ENCODE results near the gene EXOC6B.
"Not testable (repeated sequence)": the region's sequence is repeated elsewhere in the genome, so short reads cannot be mapped to it uniquely, and the experiment has no call there.

The EXOC6B gene

DNA sequence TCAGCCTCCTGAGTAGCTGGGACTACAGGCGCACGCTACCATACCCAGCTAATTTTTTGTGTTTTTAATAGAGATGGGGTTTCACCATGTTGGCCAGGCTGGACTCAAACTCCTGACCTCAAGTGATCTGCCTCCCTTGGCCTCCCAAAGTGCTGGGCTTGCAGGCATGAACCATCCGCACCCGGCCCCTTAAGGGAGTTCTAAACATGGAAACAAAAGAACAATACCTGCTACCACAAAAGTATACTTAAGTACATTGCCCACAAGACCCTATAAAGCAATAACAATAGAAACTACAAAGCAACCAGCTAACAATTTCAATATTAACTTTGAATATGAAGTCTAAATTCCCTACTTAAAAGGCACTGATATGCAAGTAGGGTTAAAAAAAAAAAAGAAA, 242.0 kb downstream of the EXOC6B start:
- not testable (repeated sequence) for DNase-seq

DNA sequence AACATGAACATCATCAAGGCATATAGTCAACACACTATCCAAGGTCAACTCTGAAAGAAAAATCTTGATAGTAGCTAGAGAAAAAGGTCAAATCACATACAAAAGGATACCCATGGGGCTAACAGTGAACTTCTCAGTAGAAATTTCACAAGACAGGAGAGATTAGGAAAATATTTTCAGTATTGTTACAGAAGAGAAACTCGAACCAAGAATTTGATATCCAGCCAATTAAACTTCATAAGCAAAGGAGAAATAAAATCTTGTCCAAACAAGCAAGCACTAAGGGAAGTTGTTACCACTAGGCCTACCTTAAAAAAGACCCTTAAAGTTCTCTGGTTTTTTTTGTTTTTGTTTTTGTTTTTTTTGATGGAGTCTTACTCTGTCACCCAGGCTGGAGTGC, 242.5 kb downstream of the EXOC6B start:
- no peak for DNase-seq

DNA sequence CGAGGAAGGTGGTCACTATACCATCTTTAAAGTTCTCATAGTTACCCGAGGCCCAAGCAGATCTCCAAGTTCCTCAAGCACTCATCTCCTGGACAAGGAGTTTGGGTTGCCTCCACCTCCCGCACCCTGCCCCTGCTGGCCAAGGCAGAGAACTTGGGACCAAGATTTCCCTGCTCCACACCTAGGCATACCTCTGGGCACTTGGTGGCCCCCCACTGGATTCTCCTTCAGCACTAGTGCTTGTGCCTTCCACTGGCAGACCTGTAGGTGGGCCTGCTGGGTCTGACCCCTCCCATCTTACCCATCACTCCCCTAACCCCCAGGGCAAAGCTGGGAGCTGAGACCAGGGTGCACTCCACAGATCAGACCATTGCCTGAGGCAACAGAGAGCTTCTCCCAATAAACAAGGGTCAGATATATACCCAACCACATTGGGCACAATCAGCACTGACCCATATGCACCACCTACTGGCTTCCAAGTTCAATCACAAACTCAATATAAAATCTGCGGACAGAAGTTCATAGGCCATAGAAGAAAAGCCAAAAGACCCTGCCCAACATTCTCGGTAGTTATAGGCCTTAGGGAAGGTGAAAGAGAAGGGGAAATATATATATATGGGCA, 244.2 kb downstream of the EXOC6B start:
- no peak for DNase-seq

DNA sequence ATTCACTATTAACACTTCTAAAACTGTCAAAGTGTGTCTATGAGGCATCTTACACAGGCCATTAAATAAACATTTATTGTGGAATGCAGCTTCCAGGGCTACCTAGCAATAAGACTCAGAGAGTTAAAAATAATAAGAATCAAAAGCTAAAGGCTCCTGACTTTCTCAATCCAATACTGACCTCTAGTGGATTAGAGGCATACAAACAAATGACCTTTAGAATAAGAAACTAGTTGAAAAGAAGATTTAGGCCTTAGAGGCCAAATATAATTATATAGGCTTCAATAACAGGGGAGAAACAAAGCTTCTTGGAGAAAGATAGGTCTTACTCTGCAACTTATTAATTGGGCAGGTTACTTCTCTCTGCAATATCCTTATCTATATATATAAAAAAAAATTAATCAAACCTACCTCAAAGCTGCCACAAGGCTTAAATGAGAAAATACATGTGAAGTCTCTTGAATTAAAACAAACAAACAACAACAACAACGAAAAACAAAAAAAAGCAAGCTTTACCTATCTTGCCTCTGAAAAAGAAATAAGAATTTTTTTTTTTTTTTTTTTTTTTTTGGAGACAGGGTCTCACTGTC, 246.1 kb downstream of the EXOC6B start:
- DNase-seq = peak; percentile 42

DNA sequence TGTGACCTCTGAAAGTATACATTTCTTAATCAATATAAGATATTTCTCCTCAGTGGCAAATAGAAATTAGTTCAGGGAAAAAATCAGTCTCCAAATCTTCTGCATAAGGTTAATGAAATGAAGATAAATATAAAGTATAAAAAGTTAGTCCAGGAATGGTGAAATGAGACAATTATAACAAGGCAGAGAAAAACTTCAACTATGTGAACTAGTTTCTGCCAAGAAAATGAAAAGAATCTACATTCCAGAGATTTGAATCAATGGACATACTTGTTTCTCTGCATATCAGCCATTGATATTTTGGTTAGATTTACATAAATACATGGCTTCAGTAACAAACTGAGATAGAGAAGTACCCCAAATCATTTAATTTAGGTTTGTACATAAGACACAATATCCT, 249.0 kb downstream of the EXOC6B start:
- no peak for DNase-seq

DNA sequence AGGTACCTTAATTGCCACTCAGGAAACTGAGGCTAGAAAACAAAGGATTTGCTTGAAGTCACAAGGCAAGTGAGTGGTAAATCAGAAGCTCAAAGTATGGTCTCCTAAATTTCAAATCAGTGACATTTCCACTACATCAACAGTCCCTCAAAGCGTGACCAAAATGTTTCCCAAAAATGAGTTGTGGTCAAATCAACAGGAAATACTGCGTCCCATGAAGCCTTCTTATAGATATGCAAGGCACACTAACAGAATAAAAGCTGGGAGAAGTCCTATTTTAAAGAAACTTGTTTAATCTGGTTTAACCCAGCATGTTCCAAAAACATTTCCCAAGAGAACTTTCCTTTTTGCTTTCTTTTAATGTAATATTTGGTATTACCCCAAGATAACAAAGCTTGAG, 249.4 kb downstream of the EXOC6B start:
- DNase-seq = no peak

DNA sequence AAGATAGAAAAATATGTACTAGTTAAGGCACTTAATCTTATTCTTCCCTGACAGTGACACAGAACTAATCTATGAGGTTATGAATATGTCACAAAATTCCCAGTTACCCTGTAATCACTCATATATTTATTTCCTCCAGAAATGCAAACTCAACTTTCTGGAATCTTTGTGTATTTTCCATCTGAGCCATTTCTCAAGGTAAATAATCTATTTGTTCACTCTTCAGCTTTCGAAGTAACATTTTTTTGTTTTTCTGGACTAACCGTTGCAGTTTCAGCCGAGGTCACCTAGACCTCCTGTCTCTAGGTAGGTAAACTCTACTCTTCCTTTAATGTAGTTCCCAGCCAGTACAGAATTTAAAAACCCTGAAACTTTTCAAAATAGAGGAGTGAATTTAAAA, 250.9 kb downstream of the EXOC6B start:
- DNase-seq = no peak

DNA sequence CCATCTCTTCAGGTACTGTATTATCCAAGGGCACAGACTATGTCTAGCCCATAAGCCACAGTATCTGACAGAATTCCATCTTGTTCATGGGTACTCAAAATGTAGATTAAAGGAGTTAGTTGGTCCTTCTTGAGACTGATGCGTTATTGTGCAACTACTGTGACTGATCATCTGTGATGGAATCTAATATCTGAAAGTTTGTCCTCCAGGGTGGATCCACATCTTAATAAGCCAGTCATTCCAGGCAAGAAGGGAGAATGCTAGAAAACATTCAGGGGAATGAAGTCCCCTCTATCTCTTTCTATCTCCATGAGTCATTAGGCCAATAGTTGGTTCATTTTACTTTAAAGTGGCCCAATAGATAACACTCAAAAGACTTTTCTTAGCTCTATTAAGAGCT, 252.6 kb downstream of the EXOC6B start:
- no peak for DNase-seq

DNA sequence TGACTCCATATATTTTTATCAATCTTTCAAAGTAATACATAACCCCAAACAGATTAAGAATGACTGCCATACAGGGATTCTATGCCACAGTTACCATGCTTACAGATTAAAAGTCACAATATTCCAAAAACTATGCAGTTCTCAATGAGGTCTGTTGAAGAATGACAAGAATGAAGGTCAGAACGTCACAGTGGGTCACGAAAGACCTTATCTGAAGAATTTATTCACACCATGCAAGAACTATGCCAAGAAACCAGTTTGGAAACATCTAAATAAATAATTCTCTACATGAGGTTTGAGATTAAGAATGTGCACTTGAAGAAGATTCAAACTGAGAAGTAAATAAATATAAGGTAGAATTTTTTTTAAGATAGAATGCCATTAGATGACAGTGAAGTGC, 253.3 kb downstream of the EXOC6B start:
- no peak for DNase-seq

DNA sequence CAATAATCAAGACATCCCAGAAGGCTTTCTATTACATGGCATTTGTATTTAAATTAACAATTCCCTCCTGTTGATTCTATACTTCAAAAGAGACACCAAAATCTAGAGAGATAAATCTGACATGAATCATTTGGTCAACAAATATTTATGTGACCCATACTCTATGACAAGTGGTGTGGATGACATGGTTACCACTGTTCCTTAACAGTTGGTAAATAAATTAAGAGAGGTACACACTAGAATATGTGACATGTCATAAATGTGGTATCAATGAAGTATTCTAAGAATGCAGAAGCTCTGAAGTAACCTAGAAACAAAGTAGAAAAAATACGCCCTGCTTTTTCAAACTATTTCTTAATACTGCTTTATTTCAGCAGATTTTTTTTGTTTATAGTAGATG, 255.4 kb downstream of the EXOC6B start:
- no peak for DNase-seq

DNA sequence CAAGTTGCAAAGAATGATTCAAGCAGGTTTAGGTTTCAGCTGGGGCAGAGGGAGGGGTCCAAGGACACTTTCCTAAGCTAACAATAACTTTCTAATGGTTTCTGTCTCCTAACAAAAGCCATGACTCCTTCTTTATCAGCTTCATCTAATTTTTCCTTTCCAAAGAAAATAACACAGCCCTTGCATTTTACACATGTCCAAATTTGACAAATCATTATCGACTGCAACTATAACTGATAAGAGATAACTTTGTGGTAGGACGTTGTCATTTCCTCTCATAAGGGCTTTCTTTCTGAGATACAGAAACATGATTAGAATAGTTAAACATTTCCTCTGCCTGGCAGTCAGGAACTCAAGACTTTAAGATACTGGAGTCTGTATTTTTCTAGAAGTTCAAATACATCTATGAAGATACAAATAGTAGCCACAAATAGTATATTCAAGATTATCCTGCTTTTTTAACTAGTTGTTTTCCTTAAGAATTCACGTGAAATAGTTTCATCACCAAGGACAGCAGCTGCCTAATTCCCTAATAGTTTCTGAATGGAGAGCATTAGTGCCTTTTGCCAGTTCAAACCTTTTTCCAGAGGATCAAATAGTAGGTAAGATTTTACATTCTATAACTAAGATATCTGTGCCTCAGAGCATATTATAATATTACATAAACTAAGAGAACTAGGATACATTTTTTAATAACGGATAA, 263.2 kb downstream of the EXOC6B start:
- DNase-seq = no peak

DNA sequence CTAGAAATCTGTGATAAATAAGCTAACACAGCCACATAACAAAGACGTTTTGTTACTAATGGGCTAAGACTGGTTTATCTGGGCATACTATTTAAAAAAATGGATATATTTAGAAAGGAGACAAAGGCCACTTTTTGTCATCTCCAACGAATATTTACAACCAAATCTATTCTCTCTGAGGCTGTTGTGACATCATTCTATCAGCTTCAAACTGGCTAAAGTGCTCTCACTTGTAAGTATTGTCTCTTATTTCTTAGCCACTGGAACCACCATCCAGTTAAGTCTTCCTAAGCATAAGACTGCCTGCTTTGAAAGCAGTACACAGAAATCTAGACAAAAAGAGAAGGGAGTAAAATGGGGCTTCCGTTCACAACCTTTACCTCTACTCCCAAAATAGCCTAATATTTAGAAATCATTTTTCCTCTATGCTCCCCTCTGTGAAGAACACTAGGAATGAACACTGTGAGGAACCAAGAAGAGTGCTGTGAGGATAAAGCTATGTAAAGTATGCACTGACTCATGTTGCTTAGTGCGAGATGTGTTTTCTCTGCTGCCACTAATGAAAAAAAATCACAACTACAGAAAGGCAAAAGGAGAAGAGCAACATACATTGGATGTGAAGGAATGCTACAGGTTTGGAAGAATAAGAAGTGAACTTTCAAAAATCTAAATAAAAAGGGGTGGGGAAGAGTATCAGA, 264.1 kb downstream of the EXOC6B start:
- no peak for DNase-seq

DNA sequence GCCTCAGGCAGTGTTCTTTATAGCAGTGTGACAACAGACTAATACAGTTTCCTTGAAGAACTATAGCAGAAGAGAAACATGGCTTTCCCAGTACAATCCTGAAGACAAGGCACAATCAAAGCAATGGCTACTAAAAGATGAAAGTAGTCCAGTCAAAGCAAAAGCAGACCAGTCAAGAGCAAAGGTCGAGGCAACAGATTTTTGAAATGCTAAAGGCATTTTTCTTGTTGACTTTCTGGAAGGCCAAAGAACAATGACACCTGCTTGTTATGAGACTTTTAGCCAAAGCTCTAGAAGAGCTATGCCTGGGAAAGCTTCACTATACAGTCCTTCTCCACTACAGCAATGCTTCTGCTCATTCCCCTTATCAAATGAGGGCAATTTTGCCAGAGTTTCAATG, 269.9 kb downstream of the EXOC6B start:
- no peak for DNase-seq

DNA sequence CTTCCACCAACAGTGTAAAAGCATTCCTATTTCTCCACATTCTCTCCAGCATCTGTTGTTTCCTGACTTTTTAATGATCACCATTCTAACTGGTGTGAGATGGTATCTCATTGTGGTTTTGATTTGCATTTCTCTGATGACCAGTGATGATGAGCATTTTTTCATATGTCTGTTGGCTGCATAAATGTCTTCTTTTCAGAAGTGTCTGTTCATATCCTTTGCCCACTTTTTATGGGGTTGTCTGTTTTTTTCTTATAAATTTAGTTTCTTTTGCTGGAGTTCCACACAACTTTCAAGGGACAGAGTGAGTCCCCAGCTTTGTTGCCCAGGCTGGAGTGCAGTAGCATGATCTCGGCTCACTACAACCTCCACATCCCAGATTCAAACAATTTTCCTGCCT, 270.5 kb downstream of the EXOC6B start:
- DNase-seq = not testable (repeated sequence)

DNA sequence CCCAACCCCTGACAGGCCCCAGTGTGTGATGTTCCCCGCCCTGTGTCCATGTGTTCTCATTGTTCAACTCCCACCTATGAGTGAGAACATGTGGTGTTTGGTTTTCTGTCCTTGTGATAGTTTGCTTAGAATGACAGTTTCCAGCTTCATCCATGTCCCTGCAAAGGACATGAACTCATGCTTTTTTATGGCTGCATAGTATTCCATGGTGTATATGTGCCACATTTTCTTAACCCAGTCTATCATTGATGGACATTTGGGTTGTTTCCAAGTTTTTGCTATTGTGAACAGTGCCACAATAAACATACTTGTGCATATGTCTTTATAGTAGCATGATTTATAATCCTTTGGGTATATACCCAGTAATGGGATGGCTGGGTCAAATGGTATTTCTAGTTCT, 270.9 kb downstream of the EXOC6B start:
- DNase-seq = not testable (repeated sequence)

DNA sequence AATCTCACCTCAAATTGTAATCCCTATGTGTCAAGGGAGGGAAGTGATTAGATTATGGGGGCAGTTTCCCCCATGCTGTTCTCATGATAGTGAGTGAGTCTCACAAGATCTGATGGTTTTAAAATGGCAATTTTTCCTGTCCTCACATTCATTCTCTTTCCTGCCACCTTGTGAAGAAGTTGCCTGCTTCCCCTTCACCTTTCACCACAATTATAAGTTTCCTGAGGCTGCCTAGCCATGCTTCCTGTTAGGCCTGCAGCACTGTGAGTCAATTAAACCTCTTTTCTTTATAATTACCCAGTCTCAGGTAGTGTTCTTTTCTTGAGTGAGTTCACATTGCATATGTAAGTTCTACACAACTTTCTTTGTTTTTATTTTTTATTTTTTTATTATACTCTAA, 271.5 kb downstream of the EXOC6B start:
- no peak for DNase-seq

DNA sequence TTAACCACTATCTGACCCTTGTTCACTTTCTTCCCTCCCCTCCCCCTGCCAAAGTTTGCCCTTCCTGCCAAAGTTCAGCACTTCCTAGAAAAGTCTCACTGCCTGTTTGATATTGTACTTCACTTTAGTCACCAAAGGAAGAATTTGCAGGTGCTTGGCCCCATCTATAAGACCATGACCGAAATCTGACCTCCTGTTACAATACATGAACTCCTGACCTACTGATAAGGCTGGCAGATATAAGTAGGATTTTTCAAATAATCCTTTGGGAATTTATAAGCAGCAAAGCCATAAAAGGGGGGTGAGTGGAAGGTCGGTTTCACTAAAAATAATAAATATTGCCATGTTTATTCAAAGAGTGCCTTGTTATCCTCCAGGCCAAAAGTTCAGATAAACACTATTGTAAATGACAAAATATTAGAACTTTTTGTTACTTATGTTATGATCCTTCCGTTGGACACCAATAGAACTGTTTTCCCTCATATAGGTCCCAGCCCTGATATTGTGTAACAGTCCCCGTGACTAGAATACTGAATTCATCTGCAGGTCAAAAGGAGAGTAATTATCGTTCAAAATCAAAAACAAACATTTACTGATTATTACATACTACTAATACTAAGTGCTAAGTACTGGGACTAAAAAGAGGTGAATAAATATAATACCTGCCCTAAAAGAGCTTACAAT, 277.6 kb downstream of the EXOC6B start:
- DNase-seq = no peak

DNA sequence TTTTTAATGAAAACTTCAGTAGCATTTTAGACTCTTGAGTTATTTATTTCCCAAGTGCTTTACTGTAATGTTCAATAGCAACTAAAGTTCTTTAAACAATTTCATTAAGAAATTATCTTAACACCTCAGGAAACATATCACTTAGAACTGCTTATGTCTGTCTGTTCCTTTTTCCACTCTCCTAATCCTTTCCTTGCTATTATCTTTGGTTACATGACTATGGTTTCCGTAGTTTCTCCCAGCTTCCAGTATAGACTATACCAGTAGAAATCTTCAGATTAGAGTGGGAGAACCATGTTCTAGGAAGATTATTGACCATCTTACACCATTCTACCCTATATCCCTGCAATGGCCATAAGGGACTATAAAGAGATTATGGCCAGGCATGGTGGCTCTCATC, 280.0 kb downstream of the EXOC6B start:
- DNase-seq = no peak

DNA sequence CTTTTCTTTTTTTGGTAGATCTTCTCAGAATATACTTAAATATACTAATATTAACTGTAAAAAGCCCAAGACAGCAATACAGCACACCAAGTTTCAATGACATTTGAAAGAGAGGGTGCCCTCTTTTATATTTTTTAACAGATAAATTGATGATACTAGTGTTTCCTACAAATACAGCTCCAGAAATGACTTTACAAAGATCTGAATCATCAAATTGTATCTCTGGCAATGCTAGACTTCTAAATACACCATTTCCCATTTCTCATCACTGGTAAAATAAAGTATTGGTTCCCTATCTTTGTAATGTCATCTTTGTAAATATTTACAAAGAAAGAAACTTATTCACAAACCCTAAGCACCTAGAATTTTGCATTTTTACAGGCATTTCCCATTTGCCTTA, 281.3 kb downstream of the EXOC6B start:
- no peak for DNase-seq

DNA sequence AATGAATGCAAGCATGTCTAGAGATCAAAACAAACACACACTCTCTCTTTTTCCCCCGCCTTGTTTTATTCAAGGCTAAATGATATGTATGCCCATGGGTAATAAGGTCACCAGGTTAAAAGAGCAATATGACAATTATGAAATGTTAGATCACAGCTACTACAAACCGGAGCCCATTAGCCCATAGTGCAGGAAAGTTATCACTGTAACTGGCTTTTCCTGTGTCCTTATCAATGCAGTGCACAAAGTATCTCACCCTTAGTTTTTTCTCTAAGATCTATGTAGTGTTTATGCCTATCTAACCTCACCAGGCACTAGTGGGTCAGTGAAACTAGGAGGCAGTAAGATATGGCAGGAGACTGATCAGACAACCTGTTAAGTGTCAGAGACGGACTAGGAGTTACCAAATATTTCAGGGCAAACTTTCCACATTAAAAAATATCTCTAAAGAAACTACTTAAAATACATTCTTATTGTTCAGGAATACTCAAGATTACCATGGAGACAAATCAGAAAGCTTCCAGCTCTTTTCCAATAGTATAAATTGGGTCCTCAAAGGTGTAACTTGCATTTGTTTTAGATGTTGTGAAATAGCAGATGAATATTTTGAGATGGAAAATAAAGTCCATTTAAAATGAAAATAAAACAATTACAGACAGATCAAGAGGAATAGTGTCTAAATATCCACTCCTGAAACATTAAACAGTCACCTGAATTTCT, 282.2 kb downstream of the EXOC6B start:
- DNase-seq = no peak

DNA sequence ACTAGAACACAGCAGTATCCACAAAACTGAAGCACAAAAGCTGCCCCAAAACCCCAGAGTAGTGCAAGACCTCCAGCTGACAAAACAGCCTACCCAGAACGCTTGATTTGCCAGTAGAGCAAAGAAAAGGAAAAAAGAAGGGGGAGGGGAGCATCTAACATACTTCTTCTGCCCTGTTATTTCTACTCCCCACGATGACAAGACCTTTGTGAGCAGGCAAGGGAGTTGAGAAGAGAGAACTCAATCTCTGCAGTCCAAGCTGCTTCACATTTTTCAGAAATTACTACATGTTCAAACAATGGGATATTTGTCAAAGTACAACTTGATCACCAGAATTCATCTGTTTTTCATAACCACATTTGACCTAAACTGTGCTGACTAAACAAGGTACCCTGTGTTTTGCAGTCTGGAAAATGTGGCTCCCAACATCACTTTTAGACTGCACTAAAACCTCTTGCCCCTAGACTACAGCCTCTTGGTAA, 286.7 kb downstream of the EXOC6B start:
- DNase-seq = no peak

DNA sequence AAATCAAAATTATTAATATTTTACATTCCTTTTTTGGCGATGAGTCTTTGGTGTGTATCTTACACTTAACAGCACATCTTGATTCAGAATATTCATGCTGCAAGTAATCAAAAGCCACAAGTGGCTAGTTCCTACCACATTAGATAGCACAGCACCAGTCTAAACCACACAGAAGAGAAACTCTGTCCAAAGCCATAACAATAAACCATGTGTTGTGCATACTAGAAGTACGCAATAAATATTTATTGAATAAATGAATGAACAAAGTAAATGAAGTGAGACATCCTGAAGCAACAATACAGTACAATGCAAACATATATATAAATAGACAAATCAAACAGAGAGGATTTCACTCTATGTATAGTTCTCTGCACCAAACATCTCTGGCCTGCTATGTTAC, 287.3 kb downstream of the EXOC6B start:
- no peak for DNase-seq

DNA sequence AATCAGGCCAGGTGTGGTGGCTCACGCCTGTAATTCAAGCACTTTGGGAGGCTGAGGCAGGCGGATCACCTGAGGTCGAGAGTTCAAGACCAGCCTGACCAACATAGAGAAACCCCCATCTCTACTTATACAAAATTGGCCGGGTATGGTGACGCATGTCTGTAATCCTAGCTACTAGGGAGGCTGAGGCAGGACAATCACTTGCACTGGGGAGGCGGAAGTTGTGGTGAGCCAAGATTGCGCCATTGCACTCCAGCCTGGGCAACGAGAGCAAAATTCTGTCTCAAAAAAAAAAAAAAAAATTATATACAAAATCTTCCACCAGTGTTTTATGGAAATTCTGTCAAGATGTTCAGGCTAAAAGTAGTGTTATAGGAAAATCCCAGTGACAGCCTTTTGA, 290.2 kb downstream of the EXOC6B start:
- not testable (repeated sequence) for DNase-seq

All from NCI-H1436 (cell line).